Kidney (tissue), 14 donors: Measurements from ENCODE around the gene P3H4. TPM values are rescaled to one million over a fixed set of nuclear protein-coding genes. Genes with fewer than 3 reads are reported as not detected.

ENCODE experiments used
- DNase-seq, 5 donors: peaks; one replicate each; pipeline ENCODE4 v3.0.0-alpha.2; 2013 to 2020
- FAIRE-seq: peaks from 2 replicates; lab custom pipeline; 2012; peaks lifted over from hg19 to GRCh38; lab: Jason Lieb, UNC
- H3K27ac ChIP-seq, 2 donors: one replicate each; pipeline ENCODE4 v1.7.0; 2013; ENCODE audit warnings: low read depth in 2 of 2, low read length in 2 of 2, inconsistent platforms in 1 of 2
- H3K27me3 ChIP-seq: one replicate; pipeline ENCODE4 v1.7.1; 2013; ENCODE audit warnings: low read length, inconsistent platforms; ENCODE audit not compliant: control insufficient read depth, insufficient read depth
- H3K36me3 ChIP-seq, 3 donors: one replicate each; pipeline versions ENCODE4 v1.7.0 to v1.7.1; 2013; ENCODE audit warnings: low read length in 3 of 3, control low read depth in 1 of 3, inconsistent platforms in 1 of 3; ENCODE audit not compliant: insufficient read depth in 3 of 3, control insufficient read depth in 2 of 3
- H3K4me1 ChIP-seq, 3 donors: one replicate each; pipeline versions ENCODE4 v1.7.0 to v1.7.1; 2013; ENCODE audit warnings: low read length in 3 of 3, inconsistent platforms in 1 of 3, low read depth in 1 of 3; ENCODE audit not compliant: control insufficient read depth in 2 of 3, insufficient read depth in 2 of 3
- H3K4me3 ChIP-seq, 3 donors: one replicate each; pipeline versions ENCODE4 v1.7.0 to v1.8.1; 2013; ENCODE audit warnings: low read length in 3 of 3, control low read depth in 1 of 3, inconsistent platforms in 1 of 3
- H3K9ac ChIP-seq, 3 donors: one replicate each; pipeline versions ENCODE4 v1.7.0 to v1.7.1; 2013; ENCODE audit warnings: low read length in 3 of 3, control low read depth in 1 of 3, inconsistent platforms in 1 of 3
- H3K9me3 ChIP-seq, 3 donors: one replicate each; pipeline versions ENCODE4 v1.7.0 to v1.7.1; 2013; ENCODE audit warnings: low read length in 3 of 3, control low read depth in 1 of 3, inconsistent platforms in 1 of 3; ENCODE audit not compliant: control insufficient read depth in 2 of 3, insufficient read depth in 1 of 3
- CTCF ChIP-seq: IDR thresholded peaks from 3 replicates; pipeline ENCODE4 v1.5.1; 2012; ENCODE audit warnings: mild to moderate bottlenecking, moderate library complexity, borderline replicate concordance; ENCODE audit not compliant: insufficient read depth; ENCODE audit errors: extremely low read depth
- intact Hi-C: fragments of 100-400 bp; cut with DNase I; formaldehyde crosslinking; loops from one replicate; pipeline ENCODE4 v1.11.1; 2022
- polyA plus RNA-seq: library from polyadenylated mRNA; stranded (reverse); fragments of 350-450 nt; fragmentation: Illumina TruSeq; extraction: RNeasy Lipid Tissue Mini Kit (QIAGEN cat#74804); gene quantifications from one replicate; pipeline ENCODE4 v1.2.3, GENCODE V29; 2014; ENCODE audit warnings: low read depth, low replicate concordance; ENCODE audit not compliant: insufficient read depth
- total RNA-seq: library from RNA; stranded (reverse); fragmentation: NEBNext Ultra II Directional; extraction: Animal tissue kit (Norgen Biotek cat#: 25700); gene quantifications from one replicate; pipeline ENCODE4 v1.2.1, GENCODE V29; 2021
- donor health status: control.
- donor health status: control.
- donor health status: control.
- donor health status: control.
- donor health status: control.
- donor health status: DM: yes; HTN: yes; CAD: no.
- donor health status: Normal renal cell carcinoma (clear cell type).

Gene P3H4
- total and polyA plus RNA-seq, 2 donors from 2014 or later, result 13.6 to 13.7 TPM

- FAIRE-seq, result no peak
- H3K36me3 ChIP-seq, result no peaks in the 10 kb centered on the region
- intact Hi-C loops, result no loop called here
- H3K27me3 ChIP-seq, result no peaks in the 10 kb centered on the region
- peak in 4 of 5 donors; percentile 63 to 84 (median 76) for DNase-seq
- H3K4me1 ChIP-seq, result peaks cover 3 to 29% (median 17%) of the 10 kb centered on the region in 3 donors
- TF ChIP-seq CTCF, result no peak
- H3K9me3 ChIP-seq, result no peaks in the 10 kb centered on the region
- no peak overlapping the region for H3K4me3 ChIP-seq
- H3K27ac ChIP-seq, result peak overlapping the region; percentile 90 to 96
- H3K9ac ChIP-seq, result peak overlapping the region in 1 of 3 donors; percentile 38
Observed at GRCh38 chr17:41793784-41794539, 17.8 kb downstream of the P3H4 start.

GRCh38 chr17:41792845-41793783 lies 18.6 kb downstream of the P3H4 start:
- peak; percentile 78 to 94 (median 86) for DNase-seq
- FAIRE-seq, result no peak
- Histone ChIP-seq H3K9ac (peak overlapping the region in 1 of 3 donors; percentile 38), H3K36me3 (no peaks in the 10 kb centered on the region), H3K27ac (peak overlapping the region; percentile 90 to 96), H3K4me3 (peak overlapping the region in 1 of 3 donors; percentile 22), H3K27me3 (no peaks in the 10 kb centered on the region), H3K4me1 (peaks cover 3 to 31% (median 17%) of the 10 kb centered on the region in 3 donors), H3K9me3 (no peaks in the 10 kb centered on the region)
- intact Hi-C loops, result no loop called here
- TF ChIP-seq CTCF, result no peak

GRCh38 chr17:41787021-41787418 lies 24.7 kb downstream of the P3H4 start:
- H3K4me1 ChIP-seq, result peaks cover 0 to 30% (median 18%) of the 10 kb centered on the region in 3 donors
- intact Hi-C loops, result no loop called here
- H3K27me3 ChIP-seq, result no peaks in the 10 kb centered on the region
- H3K27ac ChIP-seq, result peak overlapping the region; percentile 50 to 58
- no peaks in the 10 kb centered on the region for H3K36me3 ChIP-seq
- H3K9ac ChIP-seq, result no peak overlapping the region
- peak overlapping the region in 2 of 3 donors; percentile 23 to 35 for H3K4me3 ChIP-seq
- no peaks in the 10 kb centered on the region for H3K9me3 ChIP-seq
- DNase-seq, result no peak
- FAIRE-seq, result no peak
- TF ChIP-seq CTCF, result no peak
